ENCODE data around the gene ALOX15B.

Gene ALOX15B

GRCh38 chr17:8038954-8039610, at the start of gene ALOX15B:
ALOX15B (plus strand) TSS chr17:8039059; CDS start chr17:8039156, 97 bp downstream.
- Histone ChIP-seq H3K9ac (ENCODE audit: low read depth, low read length) (peak within 1 kb of the TSS; percentile 47; the same call in 1 of the 2 replicates), H3K9me3 (ENCODE audit: control insufficient read depth, insufficient read depth, low read length) (no peaks in the 10 kb centered on the region), H3K4me1 (ENCODE audit: insufficient read depth, low read length) (no peaks in the 10 kb centered on the region), H3K36me3 (ENCODE audit: insufficient read depth, low read length) (no peaks in the 10 kb centered on the region)

DNA sequence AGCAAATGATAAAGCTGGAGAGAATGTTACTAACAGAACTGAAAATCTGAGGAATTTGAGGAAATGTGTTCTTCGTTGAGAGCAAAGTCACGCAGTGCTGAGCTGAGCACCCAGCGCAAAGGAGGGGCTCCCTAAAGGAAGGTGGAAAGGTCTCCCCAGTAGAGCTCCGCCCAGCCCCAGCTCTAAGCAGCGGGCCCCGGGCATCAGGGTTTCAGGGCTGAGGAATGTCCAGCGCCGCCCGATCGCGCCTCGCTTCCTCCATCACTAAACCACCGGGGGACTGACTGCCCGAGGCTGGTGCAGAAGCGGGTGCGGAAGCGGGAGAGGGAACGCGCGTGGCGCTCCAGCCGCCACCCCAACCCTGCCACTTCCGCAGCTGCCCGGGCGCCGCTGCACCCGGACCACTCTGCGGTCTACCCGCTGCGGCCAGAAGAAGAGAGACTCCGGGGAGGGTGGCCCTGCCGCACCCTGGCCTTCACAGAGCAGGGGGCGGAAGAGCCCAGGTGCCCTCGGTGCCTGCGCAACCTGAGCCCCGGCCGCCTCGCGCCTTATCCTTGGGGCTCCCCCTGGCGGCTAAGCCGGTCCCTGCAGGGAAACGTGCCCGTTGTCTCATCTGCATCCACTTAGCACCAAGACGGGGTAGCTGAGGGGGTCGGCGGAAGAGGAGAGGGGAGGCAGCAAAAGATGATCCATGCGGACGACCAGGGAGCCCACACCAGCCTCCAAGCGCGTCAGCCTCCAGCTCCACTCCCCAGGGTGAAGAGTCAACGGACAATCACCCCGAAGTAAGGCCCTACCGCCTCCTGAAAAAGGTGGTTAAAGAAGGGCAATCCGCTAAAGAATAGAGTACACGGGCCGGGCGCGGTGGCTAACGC, 48.8 kb upstream of the ALOX15B start:
- Histone ChIP-seq H3K4me1 (ENCODE audit: insufficient read depth, low read length) (no peaks in the 10 kb centered on the region), H3K36me3 (ENCODE audit: insufficient read depth, low read length) (no peaks in the 10 kb centered on the region), H3K9ac (ENCODE audit: low read depth, low read length) (peak overlapping the region; percentile 59), H3K9me3 (ENCODE audit: control insufficient read depth, insufficient read depth, low read length) (no peaks in the 10 kb centered on the region)

DNA sequence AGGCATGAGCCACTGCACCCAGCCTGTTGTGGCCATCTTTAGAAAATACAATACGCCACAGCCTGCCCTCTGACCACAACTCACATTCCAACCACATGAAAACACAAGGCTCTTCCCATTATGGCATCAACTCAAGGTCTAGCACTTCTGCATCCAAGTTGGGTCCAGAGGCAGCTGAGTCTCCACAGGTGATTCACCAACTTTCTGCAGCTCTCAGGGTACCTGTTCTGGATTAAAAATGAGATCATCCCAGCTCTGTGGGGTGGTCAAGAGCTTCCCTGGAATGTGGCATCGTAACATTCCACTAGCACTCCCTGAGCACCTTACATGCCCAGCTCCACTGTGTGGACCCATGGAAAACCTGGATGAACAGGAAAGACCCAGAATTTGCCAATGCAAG, 46.3 kb upstream of the ALOX15B start:
- H3K36me3 ChIP-seq (ENCODE audit: insufficient read depth, low read length), result no peaks in the 10 kb centered on the region
- no peaks in the 10 kb centered on the region for H3K4me1 ChIP-seq (ENCODE audit: insufficient read depth, low read length)
- no peak overlapping the region for H3K9ac ChIP-seq (ENCODE audit: low read depth, low read length)
- H3K9me3 ChIP-seq (ENCODE audit: control insufficient read depth, insufficient read depth, low read length), result no peaks in the 10 kb centered on the region

GRCh38 chr17:7992924-7993323, 45.9 kb upstream of the ALOX15B start:
- Histone ChIP-seq H3K9ac (ENCODE audit: low read depth, low read length) (no peak overlapping the region), H3K4me1 (ENCODE audit: insufficient read depth, low read length) (no peaks in the 10 kb centered on the region), H3K36me3 (ENCODE audit: insufficient read depth, low read length) (no peaks in the 10 kb centered on the region), H3K9me3 (ENCODE audit: control insufficient read depth, insufficient read depth, low read length) (no peaks in the 10 kb centered on the region)

DNA sequence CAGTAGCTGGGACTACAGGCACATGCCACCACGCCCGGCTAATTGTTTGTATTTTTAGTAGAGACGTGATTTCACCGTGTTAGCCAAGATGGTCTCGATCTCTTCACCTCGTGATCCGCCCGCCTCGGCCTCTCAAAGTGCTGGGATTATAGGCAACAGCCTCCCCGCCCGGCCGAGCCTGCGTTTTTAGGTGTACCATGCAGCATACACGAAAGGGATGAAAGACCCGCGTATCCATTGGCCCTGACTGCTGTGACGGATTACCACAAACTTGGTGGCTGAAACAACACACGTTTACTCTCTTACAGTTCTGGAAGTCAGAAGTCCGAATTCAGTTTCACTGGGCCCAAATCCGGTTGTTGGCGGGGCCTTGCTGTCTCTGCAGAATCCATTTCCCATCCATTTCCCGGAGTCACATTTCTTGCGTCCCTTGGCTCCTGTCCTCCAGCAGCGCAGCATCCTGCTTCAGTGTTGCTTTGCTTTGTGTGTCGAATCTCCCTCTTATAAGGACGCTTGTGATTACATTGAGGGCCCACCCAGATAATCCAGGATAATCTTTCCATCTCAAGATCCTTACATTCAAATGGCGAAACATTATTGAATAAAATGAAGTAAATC, 44.8 kb upstream of the ALOX15B start:
- Histone ChIP-seq H3K9me3 (ENCODE audit: control insufficient read depth, insufficient read depth, low read length) (no peaks in the 10 kb centered on the region), H3K36me3 (ENCODE audit: insufficient read depth, low read length) (no peaks in the 10 kb centered on the region), H3K4me1 (ENCODE audit: insufficient read depth, low read length) (no peaks in the 10 kb centered on the region), H3K9ac (ENCODE audit: low read depth, low read length) (no peak overlapping the region)

GRCh38 chr17:7995724-7996123, 43.1 kb upstream of the ALOX15B start:
- Histone ChIP-seq H3K4me1 (ENCODE audit: insufficient read depth, low read length) (no peaks in the 10 kb centered on the region), H3K36me3 (ENCODE audit: insufficient read depth, low read length) (no peaks in the 10 kb centered on the region), H3K9me3 (ENCODE audit: control insufficient read depth, insufficient read depth, low read length) (no peaks in the 10 kb centered on the region), H3K9ac (ENCODE audit: low read depth, low read length) (no peak overlapping the region)

DNA sequence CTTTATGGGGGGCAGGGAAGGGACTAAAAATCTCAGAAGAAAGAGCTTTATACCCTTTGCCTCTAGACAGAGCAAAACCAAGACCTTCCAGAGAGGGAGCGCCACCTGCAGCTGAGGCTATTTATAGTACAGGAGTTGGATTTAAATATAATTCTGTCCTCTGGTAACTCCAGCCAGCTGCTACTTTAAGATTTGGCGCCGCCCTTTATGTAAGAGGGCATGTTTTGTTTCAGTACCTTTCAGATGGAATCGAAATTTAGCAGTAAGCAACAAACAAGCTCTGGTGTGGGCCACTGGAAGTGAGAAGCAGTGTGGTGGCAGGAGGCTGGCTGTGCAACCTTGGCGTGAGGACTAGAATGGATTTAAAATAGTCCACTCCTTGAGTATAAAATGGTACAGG, 41.7 kb upstream of the ALOX15B start:
- Histone ChIP-seq H3K9ac (ENCODE audit: low read depth, low read length) (no peak overlapping the region), H3K36me3 (ENCODE audit: insufficient read depth, low read length) (no peaks in the 10 kb centered on the region), H3K9me3 (ENCODE audit: control insufficient read depth, insufficient read depth, low read length) (no peaks in the 10 kb centered on the region), H3K4me1 (ENCODE audit: insufficient read depth, low read length) (no peaks in the 10 kb centered on the region)

GRCh38 chr17:8001976-8002720, 36.7 kb upstream of the ALOX15B start, which contains the start of gene GUCY2D:
GUCY2D (plus strand) TSS chr17:8002615; CDS start chr17:8003048, 433 bp downstream.
- Histone ChIP-seq H3K4me1 (ENCODE audit: insufficient read depth, low read length) (no peaks in the 10 kb centered on the region), H3K36me3 (ENCODE audit: insufficient read depth, low read length) (no peaks in the 10 kb centered on the region), H3K9ac (ENCODE audit: low read depth, low read length) (peak within 1 kb of the TSS; percentile 40; the same call in 1 of the 2 replicates), H3K9me3 (ENCODE audit: control insufficient read depth, insufficient read depth, low read length) (no peaks in the 10 kb centered on the region)

DNA sequence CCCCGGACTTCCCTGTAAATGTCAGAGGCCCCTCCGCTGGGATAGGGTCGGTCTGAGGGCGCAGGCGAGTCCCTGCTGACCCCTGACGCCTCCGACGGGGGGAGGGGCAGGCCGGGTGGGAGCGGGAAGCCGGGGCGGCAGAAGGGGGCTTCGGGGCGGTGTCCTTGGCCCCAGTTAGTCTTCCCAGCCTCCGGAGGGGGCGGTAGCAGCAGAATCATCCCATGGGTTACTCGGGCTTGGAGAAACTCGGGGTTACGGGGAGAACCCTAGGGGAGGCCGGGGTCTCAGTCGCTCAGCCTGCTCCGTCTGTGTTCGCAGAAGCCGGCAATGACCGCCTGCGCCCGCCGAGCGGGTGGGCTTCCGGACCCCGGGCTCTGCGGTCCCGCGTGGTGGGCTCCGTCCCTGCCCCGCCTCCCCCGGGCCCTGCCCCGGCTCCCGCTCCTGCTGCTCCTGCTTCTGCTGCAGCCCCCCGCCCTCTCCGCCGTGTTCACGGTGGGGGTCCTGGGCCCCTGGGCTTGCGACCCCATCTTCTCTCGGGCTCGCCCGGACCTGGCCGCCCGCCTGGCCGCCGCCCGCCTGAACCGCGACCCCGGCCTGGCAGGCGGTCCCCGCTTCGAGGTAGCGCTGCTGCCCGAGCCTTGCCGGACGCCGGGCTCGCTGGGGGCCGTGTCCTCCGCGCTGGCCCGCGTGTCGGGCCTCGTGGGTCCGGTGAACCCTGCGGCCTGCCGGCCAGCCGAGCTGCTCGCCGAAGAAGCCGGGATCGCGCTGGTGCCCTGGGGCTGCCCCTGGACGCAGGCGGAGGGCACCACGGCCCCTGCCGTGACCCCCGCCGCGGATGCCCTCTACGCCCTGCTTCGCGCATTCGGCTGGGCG, 35.9 kb upstream of the ALOX15B start:
- H3K9ac ChIP-seq (ENCODE audit: low read depth, low read length), result peak overlapping the region; percentile 40; the same call in 1 of the 2 replicates

DNA sequence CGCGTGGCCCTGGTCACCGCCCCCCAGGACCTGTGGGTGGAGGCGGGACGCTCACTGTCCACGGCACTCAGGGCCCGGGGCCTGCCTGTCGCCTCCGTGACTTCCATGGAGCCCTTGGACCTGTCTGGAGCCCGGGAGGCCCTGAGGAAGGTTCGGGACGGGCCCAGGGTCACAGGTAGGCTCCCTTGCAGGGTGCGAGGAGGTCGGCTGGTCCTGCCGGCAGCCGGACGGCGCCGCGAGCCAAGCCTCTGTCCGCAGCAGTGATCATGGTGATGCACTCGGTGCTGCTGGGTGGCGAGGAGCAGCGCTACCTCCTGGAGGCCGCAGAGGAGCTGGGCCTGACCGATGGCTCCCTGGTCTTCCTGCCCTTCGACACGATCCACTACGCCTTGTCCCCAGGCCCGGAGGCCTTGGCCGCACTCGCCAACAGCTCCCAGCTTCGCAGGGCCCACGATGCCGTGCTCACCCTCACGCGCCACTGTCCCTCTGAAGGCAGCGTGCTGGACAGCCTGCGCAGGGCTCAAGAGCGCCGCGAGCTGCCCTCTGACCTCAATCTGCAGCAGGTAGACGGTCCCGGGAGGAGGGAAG, 35.2 kb upstream of the ALOX15B start:
- no peaks in the 10 kb centered on the region for H3K4me1 ChIP-seq (ENCODE audit: insufficient read depth, low read length)
- peak overlapping the region; percentile 40; the same call in 1 of the 2 replicates for H3K9ac ChIP-seq (ENCODE audit: low read depth, low read length)
- no peaks in the 10 kb centered on the region for H3K36me3 ChIP-seq (ENCODE audit: insufficient read depth, low read length)
- no peaks in the 10 kb centered on the region for H3K9me3 ChIP-seq (ENCODE audit: control insufficient read depth, insufficient read depth, low read length)

More for the DNA sequence above, 35.9 kb upstream of the ALOX15B start:
- H3K4me1 ChIP-seq (ENCODE audit: insufficient read depth, low read length), result no peaks in the 10 kb centered on the region
- H3K9me3 ChIP-seq (ENCODE audit: control insufficient read depth, insufficient read depth, low read length), result no peaks in the 10 kb centered on the region
- no peaks in the 10 kb centered on the region for H3K36me3 ChIP-seq (ENCODE audit: insufficient read depth, low read length)

DNA sequence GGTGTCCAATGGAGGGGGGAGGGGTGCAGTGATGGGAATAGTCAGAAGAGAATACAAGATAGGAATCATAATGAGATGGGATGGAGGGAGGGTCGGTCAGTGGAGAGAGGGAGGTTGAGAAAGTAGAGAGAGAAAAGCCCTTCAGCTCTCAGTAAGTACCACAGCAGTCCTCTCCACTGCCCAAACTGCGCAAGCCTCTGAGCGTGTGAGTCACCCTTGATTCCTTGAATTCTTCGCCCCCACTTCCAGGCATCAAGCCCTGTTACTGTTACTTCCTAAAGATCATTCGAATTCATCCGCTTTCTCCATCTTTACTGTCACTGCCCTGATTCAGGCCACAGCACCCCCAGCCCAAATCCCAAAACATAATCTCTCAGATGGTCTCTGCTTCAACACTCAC, 34.0 kb upstream of the ALOX15B start:
- Histone ChIP-seq H3K36me3 (ENCODE audit: insufficient read depth, low read length) (no peaks in the 10 kb centered on the region), H3K9me3 (ENCODE audit: control insufficient read depth, insufficient read depth, low read length) (no peaks in the 10 kb centered on the region)

DNA sequence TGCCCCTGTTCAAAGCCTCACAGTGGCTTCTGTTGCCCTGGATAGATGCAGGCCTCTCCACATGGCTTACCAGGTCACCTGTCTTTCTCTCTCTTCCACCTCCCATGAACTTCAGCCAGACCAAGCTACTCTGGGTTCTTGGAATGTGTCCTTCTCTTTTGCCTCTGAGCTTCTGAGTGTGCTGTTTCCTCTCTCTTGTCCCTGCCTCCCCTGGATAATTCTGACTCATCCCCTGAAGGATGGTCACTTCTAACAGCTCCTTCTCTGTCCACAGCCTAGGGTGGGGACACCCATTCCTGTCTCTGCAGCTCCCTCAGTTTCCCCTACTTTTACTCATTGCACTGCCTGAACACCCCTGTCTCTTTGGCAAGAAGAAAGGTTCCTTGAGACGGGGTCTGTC, 33.5 kb upstream of the ALOX15B start:
- Histone ChIP-seq H3K4me1 (ENCODE audit: insufficient read depth, low read length) (no peaks in the 10 kb centered on the region), H3K9ac (ENCODE audit: low read depth, low read length) (no peak overlapping the region), H3K36me3 (ENCODE audit: insufficient read depth, low read length) (no peaks in the 10 kb centered on the region), H3K9me3 (ENCODE audit: control insufficient read depth, insufficient read depth, low read length) (no peaks in the 10 kb centered on the region)

More for the DNA sequence above, 34.0 kb upstream of the ALOX15B start:
- Histone ChIP-seq H3K4me1 (ENCODE audit: insufficient read depth, low read length) (no peaks in the 10 kb centered on the region), H3K9ac (ENCODE audit: low read depth, low read length) (no peak overlapping the region)
